Measurements from ENCODE around the gene IRX1.

Gene IRX1

DNA sequence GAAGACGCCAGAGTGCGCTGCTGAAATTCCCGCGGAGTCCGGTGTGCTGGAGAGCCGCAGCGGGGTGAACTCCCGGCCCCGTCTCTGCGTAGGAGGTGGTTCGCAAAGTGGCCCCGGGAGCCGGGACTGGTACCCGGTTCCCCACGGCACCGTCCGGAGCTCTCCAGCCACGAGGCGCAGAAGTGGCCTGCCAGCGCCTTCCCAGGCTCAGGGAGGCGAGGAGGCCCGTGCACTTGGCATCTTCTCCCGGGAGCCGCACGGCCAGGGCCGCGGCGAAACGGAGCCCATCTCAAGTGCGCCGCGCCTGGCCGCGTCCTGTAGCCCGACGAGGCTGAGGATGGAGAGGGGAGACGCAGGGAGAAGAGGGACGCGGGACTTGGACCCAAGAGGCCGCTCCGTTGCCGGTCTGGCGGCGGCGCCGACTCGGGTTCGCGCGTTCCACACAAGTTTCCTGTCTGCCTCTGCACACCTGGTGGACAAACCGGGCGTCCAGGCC, 1.1 kb upstream of the IRX1 start:
- Histone ChIP-seq H3K27ac (ENCODE audit: low read depth, low read length) (no peak overlapping the region), H3K36me3 (ENCODE audit: insufficient read depth, low read length) (no peaks in the 10 kb centered on the region), H3K4me1 (ENCODE audit: control insufficient read depth, insufficient read depth, low read length, unreplicated experiment) (no peaks in the 10 kb centered on the region), H2AFZ (ENCODE audit: low read length, unreplicated experiment) (no peak overlapping the region), H3K79me2 (ENCODE audit: control insufficient read depth, insufficient read depth, low read length, unreplicated experiment) (no peaks in the 10 kb centered on the region), H3K27me3 (ENCODE audit: insufficient read depth, low read length) (peaks cover 87% of the 10 kb centered on the region), H3K4me3 (ENCODE audit: low read depth, low read length) (no peak overlapping the region)

DNA sequence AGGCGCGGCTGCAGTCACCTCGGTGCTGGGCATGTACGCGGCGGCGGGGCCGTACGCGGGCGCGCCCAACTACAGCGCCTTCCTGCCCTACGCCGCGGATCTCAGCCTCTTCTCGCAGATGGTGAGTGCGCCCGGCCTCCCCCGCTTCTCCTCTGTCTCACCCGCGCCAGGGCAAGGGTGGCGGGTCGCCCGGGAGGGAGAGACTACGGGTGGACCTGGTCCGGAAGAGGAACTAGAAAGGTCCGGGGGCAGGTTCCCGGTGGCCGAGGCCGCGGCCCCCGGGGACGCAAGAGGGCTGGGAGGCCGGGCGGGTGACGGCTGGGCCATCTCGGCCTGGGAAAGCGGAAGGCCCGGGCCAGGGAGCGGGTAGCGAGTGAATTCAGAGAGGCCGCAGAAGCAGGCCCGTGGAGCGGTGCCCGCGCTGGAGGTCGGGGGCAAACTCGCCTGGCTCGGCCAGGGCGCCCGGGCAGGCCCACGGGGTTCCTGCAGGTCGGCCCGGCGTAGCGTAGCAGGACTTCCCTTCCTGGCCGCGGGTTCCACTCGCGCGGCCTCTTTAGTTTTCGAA, 711 bp downstream of the IRX1 start:
- Histone ChIP-seq H2AFZ (ENCODE audit: low read length, unreplicated experiment) (no peak overlapping the region), H3K27ac (ENCODE audit: low read depth, low read length) (no peak overlapping the region), H3K36me3 (ENCODE audit: insufficient read depth, low read length) (no peaks in the 10 kb centered on the region), H3K4me1 (ENCODE audit: control insufficient read depth, insufficient read depth, low read length, unreplicated experiment) (no peaks in the 10 kb centered on the region), H3K4me3 (ENCODE audit: low read depth, low read length) (no peak overlapping the region), H3K27me3 (ENCODE audit: insufficient read depth, low read length) (peaks cover 88% of the 10 kb centered on the region), H3K79me2 (ENCODE audit: control insufficient read depth, insufficient read depth, low read length, unreplicated experiment) (no peaks in the 10 kb centered on the region)

DNA sequence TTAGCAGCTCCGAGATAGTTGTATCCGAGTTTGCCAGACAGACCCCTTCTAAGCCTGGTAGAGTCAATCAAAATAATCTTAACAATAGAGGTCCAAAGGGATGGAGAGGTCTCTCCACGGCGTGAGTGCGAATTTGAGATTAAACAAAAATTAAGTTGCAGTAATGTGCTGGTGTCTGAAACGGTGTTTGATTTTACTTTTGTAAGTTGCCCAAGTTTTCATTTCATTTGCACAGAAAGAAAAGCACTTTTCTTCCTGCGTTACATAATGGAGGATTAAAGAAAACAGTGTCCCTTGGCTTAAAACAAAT, 1.2 kb downstream of the IRX1 start:
- no peaks in the 10 kb centered on the region for H3K36me3 ChIP-seq (ENCODE audit: insufficient read depth, low read length)
- peaks cover 89% of the 10 kb centered on the region for H3K27me3 ChIP-seq (ENCODE audit: insufficient read depth, low read length)
- H3K4me3 ChIP-seq (ENCODE audit: low read depth, low read length): no peak overlapping the region
- no peaks in the 10 kb centered on the region for H3K4me1 ChIP-seq (ENCODE audit: control insufficient read depth, insufficient read depth, low read length, unreplicated experiment)
- H3K27ac ChIP-seq (ENCODE audit: low read depth, low read length): no peak overlapping the region
- no peaks in the 10 kb centered on the region for H3K79me2 ChIP-seq (ENCODE audit: control insufficient read depth, insufficient read depth, low read length, unreplicated experiment)
- H2AFZ ChIP-seq (ENCODE audit: low read length, unreplicated experiment): no peak overlapping the region

DNA sequence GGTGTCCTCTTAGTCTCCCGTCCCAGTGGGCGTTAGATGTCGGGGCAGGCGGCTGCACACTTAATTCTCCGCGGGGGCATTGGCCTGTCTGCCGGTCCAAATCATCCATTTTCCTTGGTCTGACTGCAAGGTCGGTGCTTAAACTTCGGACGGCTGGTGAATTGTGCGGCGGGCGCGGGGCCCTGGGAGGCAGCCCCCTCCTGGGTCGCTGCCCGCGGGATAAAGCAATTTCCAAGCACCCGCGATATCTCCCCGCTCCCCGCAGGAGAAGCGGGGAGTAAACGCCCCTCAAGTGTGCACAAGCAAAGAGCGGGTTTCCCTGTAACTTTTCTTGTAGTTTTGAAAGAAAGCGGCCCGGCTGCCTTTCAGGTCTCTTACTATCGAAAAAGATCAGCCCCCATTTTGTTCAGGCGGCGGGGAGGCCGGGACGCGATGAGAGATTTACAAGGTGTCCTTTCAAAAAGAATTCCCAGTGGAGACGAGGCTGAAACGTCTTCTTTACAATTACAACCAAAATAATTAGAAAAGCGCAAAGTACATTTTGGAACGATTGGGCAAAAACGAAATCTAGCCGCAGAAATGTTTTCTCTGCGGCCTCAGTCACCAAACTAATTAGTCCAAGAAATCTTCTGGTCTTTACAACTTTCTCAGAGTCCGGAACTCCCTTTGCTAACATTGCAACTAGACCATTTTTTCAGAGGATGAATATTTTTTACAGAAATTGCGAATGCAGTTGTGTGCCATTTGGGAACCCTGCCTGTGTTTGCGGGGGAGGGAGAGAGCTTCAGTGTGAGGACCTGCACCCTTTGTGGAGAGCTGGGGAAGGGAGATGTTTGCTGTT, 1.8 kb downstream of the IRX1 start:
- Histone ChIP-seq H3K27ac (ENCODE audit: low read depth, low read length) (no peak overlapping the region), H3K79me2 (ENCODE audit: control insufficient read depth, insufficient read depth, low read length, unreplicated experiment) (no peaks in the 10 kb centered on the region), H2AFZ (ENCODE audit: low read length, unreplicated experiment) (no peak overlapping the region), H3K27me3 (ENCODE audit: insufficient read depth, low read length) (peaks cover 93% of the 10 kb centered on the region), H3K36me3 (ENCODE audit: insufficient read depth, low read length) (no peaks in the 10 kb centered on the region), H3K4me1 (ENCODE audit: control insufficient read depth, insufficient read depth, low read length, unreplicated experiment) (no peaks in the 10 kb centered on the region), H3K4me3 (ENCODE audit: low read depth, low read length) (no peak overlapping the region)

DNA sequence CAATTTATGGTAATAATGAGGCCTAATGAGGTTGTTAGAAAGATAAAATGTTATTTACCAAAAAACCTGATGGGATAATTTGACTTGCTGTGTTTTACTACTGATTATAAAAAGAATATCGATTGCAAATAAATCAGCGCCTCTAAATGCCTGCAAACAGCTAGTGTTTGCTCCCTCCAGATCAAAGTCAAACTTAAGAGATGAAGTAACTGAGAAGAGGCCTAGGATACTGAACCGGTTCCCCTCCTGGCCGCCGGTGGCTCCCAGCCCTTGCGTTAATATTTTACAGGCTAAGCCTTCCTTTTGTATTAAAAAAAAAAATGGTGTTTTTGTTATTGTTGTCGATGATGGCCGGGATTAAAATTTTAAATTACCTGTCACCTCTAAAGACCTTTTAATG, 2.6 kb downstream of the IRX1 start:
- H3K27me3 ChIP-seq (ENCODE audit: insufficient read depth, low read length): peaks cover 88% of the 10 kb centered on the region
- H3K4me3 ChIP-seq (ENCODE audit: low read depth, low read length): no peak overlapping the region
- H2AFZ ChIP-seq (ENCODE audit: low read length, unreplicated experiment): no peak overlapping the region
- H3K36me3 ChIP-seq (ENCODE audit: insufficient read depth, low read length): no peaks in the 10 kb centered on the region
- no peaks in the 10 kb centered on the region for H3K4me1 ChIP-seq (ENCODE audit: control insufficient read depth, insufficient read depth, low read length, unreplicated experiment)
- H3K79me2 ChIP-seq (ENCODE audit: control insufficient read depth, insufficient read depth, low read length, unreplicated experiment): no peaks in the 10 kb centered on the region
- H3K27ac ChIP-seq (ENCODE audit: low read depth, low read length): no peak overlapping the region

DNA sequence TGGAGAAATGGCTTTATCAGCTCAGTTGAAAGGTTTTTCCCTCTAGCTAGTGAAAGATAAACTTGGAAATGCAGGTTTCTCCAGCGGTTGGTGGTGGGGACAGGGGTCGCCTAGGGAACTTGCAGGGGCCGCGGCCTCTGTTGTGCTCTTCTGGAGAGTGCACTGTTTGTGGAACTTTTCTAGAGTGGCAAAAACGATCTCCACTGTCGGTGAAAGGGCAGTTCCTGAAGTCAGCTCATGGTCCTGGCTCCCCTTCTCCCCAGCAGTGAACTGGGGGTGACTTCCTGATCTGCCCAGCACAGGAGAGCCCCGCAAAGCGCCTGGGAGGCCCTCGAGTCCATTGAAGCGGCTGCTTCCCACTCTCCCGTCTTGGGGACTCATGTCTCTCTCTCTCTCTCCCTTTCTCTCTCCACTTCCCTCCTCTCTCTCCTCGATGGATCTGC, 3.2 kb downstream of the IRX1 start:
- H3K36me3 ChIP-seq (ENCODE audit: insufficient read depth, low read length): no peaks in the 10 kb centered on the region
- no peaks in the 10 kb centered on the region for H3K4me1 ChIP-seq (ENCODE audit: control insufficient read depth, insufficient read depth, low read length, unreplicated experiment)
- H3K27ac ChIP-seq (ENCODE audit: low read depth, low read length): no peak overlapping the region
- H2AFZ ChIP-seq (ENCODE audit: low read length, unreplicated experiment): no peak overlapping the region
- peaks cover 82% of the 10 kb centered on the region for H3K27me3 ChIP-seq (ENCODE audit: insufficient read depth, low read length)
- H3K79me2 ChIP-seq (ENCODE audit: control insufficient read depth, insufficient read depth, low read length, unreplicated experiment): no peaks in the 10 kb centered on the region
- H3K4me3 ChIP-seq (ENCODE audit: low read depth, low read length): no peak overlapping the region

DNA sequence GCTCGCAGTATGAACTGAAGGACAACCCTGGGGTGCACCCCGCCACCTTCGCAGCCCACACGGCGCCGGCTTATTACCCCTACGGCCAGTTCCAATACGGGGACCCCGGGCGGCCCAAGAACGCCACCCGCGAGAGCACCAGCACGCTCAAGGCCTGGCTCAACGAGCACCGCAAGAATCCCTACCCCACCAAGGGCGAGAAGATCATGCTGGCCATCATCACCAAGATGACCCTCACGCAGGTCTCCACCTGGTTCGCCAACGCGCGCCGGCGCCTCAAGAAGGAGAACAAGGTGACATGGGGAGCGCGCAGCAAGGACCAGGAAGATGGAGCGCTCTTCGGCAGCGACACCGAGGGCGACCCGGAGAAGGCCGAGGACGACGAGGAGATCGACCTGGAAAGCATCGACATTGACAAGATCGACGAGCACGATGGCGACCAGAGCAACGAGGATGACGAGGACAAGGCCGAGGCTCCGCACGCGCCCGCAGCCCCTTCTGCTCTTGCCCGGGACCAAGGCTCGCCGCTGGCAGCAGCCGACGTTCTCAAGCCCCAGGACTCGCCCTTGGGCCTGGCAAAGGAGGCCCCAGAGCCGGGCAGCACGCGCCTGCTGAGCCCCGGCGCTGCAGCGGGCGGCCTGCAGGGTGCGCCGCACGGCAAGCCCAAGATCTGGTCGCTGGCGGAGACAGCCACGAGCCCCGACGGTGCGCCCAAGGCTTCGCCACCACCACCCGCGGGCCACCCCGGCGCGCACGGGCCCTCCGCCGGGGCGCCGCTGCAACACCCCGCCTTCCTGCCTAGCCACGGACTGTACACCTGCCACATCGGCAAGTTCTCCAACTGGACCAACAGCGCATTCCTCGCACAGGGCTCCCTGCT, 3.8 kb downstream of the IRX1 start:
- Histone ChIP-seq H3K4me1 (ENCODE audit: control insufficient read depth, insufficient read depth, low read length, unreplicated experiment) (no peaks in the 10 kb centered on the region), H3K79me2 (ENCODE audit: control insufficient read depth, insufficient read depth, low read length, unreplicated experiment) (no peaks in the 10 kb centered on the region), H3K27ac (ENCODE audit: low read depth, low read length) (no peak overlapping the region), H3K27me3 (ENCODE audit: insufficient read depth, low read length) (peaks cover 75% of the 10 kb centered on the region), H3K36me3 (ENCODE audit: insufficient read depth, low read length) (no peaks in the 10 kb centered on the region), H2AFZ (ENCODE audit: low read length, unreplicated experiment) (no peak overlapping the region), H3K4me3 (ENCODE audit: low read depth, low read length) (no peak overlapping the region)

DNA sequence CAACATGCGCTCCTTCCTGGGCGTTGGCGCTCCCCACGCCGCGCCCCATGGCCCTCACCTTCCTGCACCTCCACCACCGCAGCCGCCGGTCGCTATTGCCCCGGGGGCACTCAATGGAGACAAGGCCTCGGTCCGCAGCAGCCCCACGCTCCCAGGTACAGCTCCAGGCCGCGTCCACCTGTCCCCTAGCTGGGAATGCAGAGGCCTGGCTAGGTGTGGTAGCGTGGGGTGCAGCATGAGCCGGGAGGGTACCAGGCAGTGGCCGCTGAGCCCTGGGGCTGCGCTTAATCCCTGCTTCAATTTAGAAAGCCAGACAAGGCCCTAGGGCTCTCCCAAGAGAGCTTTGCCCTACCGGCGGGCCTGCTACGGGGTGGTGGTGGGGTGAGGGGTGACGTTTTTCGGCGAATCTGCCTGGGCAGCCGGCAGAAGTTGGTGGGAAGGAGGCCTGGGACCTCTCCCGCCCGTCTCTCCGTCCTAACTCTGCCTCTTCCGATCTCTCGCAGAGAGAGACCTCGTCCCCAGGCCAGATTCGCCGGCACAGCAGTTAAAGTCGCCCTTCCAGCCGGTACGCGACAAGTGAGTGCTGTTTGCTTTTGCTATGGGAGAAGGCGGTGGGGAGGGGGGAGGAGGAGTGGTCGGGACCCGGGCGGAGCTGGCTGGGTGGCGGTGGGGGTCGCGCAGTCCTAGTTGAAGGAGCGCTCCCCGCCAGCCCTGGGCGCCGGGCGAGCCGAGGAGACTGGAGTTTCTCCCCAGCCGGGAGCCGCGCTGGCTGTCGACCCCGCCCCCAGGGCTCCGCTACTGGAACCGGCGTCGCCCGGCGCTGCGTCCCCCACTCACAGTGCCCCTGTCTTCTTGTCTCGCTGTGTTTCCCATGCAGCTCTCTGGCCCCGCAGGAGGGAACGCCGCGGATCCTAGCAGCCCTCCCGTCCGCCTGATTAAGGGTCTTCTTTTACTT, 4.8 kb downstream of the IRX1 start:
- Histone ChIP-seq H3K4me3 (ENCODE audit: low read depth, low read length) (no peak overlapping the region), H3K79me2 (ENCODE audit: control insufficient read depth, insufficient read depth, low read length, unreplicated experiment) (no peaks in the 10 kb centered on the region), H2AFZ (ENCODE audit: low read length, unreplicated experiment) (no peak overlapping the region), H3K36me3 (ENCODE audit: insufficient read depth, low read length) (no peaks in the 10 kb centered on the region), H3K4me1 (ENCODE audit: control insufficient read depth, insufficient read depth, low read length, unreplicated experiment) (no peaks in the 10 kb centered on the region), H3K27me3 (ENCODE audit: insufficient read depth, low read length) (peaks cover 67% of the 10 kb centered on the region), H3K27ac (ENCODE audit: low read depth, low read length) (no peak overlapping the region)

DNA sequence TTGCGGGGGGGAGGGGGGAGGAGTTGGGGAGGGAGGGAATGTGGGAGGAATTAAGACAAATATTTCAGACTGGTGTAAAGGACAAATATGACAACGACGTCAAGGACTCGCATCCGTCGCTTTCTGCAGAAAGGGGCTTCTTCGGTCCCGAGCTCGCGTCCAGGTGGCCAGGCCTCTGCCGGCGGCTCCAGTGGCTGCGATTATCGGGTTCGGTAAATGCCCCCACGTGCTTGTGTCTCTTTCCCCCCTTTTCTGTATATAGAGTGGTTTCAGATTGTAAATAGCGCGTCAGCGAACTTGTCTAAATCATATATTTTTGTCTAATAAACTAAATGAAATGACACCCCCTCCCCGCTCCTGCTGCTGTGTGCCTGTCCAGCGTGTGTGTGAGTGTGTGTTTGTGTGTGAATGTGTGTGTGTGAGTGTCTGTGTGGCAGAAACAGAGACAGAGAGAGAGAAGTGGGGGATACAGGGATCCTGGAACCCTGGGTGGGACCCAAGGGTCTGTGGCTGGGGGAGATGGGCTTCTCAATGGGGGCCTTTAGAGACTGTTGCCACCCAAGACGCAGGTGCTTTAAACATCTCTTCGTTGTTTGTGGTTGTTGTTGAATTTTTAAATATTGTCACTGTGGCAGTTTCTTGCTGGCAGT, 5.6 kb downstream of the IRX1 start:
- Histone ChIP-seq H3K4me3 (ENCODE audit: low read depth, low read length) (no peak overlapping the region), H3K27me3 (ENCODE audit: insufficient read depth, low read length) (peaks cover 65% of the 10 kb centered on the region), H3K27ac (ENCODE audit: low read depth, low read length) (no peak overlapping the region), H3K79me2 (ENCODE audit: control insufficient read depth, insufficient read depth, low read length, unreplicated experiment) (no peaks in the 10 kb centered on the region), H3K4me1 (ENCODE audit: control insufficient read depth, insufficient read depth, low read length, unreplicated experiment) (no peaks in the 10 kb centered on the region), H3K36me3 (ENCODE audit: insufficient read depth, low read length) (no peaks in the 10 kb centered on the region), H2AFZ (ENCODE audit: low read length, unreplicated experiment) (no peak overlapping the region)
